Measurements from ENCODE around the gene C1QTNF12.
"Not testable (repeated sequence)": the region's sequence is repeated elsewhere in the genome, so short reads cannot be mapped to it uniquely, and the experiment has no call there.

The C1QTNF12 gene

GRCh38 chr1:1202831-1203560 is 43.5 kb downstream of the C1QTNF12 start:
- peaks cover 4% of the 10 kb centered on the region for H3K4me1 ChIP-seq (ENCODE audit: insufficient read depth, low read length)
- peaks cover 39% of the 10 kb centered on the region for H3K27me3 ChIP-seq (ENCODE audit: insufficient read depth, low read length)
- no peak overlapping the region for H2AFZ ChIP-seq (ENCODE audit: low read depth, low read length)
- no peaks in the 10 kb centered on the region for H3K36me3 ChIP-seq (ENCODE audit: insufficient read depth, low read length)
- H3K4me3 ChIP-seq (ENCODE audit: low read length): no peak overlapping the region
- no peaks in the 10 kb centered on the region for H3K9me3 ChIP-seq (ENCODE audit: low read length)

DNA sequence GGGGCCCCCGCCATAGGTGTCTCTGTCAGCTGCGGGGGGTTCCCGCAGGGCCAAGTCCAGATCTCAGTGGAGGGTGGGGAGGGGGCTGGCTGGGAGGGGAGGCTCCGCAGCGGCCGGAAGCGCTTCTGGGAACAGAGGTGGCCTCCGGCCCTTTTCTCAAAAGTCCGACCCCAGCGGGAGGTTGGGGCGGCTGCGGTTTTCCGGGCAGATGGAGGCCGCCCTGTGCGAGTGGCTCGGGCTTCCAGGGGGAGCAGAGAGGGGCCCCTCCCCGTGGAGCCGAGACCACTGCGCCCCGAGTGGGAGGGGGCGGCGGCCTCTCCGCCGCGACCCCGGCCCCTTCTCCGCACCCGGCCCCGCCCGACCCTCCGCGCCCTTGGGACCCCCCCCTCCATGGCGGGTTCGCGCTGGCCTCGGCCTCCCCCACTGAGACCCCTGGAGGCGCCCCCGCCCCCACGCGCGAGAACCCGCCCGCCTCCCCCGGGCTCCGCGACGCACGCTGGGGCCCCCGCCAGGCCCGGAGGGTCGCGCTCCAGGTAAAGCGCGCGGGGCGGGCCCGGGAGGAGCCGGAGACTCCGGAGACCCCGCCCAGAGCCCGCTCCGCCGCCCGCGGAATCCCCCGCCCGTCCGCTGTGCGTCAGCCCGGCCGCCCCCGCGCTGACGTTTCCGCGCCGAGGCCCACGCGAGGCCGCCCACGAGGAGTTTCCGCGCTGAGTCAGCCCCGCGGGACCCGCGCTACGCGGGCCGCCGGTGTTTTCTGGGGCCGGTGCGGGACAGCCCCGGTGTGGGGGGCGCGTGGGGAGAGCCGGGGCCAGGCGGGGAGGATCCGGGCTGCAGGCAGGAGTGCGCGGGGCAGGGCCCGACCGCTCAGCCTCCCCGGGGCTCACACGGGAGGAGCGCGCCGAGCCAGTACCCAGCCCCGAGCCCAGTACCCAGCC is 45.4 kb downstream of the C1QTNF12 start:
- H3K36me3 ChIP-seq (ENCODE audit: insufficient read depth, low read length): no peaks in the 10 kb centered on the region
- peaks cover 4% of the 10 kb centered on the region for H3K4me1 ChIP-seq (ENCODE audit: insufficient read depth, low read length)
- H3K4me3 ChIP-seq (ENCODE audit: low read length): peak overlapping the region; percentile 21
- peaks cover 35% of the 10 kb centered on the region for H3K27me3 ChIP-seq (ENCODE audit: insufficient read depth, low read length)
- no peaks in the 10 kb centered on the region for H3K9me3 ChIP-seq (ENCODE audit: low read length)
- H2AFZ ChIP-seq (ENCODE audit: low read depth, low read length): no peak overlapping the region

- H3K27me3 ChIP-seq (ENCODE audit: insufficient read depth, low read length): peaks cover 30% of the 10 kb centered on the region
- no peak overlapping the region for H2AFZ ChIP-seq (ENCODE audit: low read depth, low read length)
- peaks cover 4% of the 10 kb centered on the region for H3K4me1 ChIP-seq (ENCODE audit: insufficient read depth, low read length)
- H3K4me3 ChIP-seq (ENCODE audit: low read length): no peak overlapping the region
- H3K36me3 ChIP-seq (ENCODE audit: insufficient read depth, low read length): no peaks in the 10 kb centered on the region
- H3K9me3 ChIP-seq (ENCODE audit: low read length): no peaks in the 10 kb centered on the region
These were observed 46.3 kb downstream of the C1QTNF12 start for GRCh38 chr1:1199961-1200875.

DNA sequence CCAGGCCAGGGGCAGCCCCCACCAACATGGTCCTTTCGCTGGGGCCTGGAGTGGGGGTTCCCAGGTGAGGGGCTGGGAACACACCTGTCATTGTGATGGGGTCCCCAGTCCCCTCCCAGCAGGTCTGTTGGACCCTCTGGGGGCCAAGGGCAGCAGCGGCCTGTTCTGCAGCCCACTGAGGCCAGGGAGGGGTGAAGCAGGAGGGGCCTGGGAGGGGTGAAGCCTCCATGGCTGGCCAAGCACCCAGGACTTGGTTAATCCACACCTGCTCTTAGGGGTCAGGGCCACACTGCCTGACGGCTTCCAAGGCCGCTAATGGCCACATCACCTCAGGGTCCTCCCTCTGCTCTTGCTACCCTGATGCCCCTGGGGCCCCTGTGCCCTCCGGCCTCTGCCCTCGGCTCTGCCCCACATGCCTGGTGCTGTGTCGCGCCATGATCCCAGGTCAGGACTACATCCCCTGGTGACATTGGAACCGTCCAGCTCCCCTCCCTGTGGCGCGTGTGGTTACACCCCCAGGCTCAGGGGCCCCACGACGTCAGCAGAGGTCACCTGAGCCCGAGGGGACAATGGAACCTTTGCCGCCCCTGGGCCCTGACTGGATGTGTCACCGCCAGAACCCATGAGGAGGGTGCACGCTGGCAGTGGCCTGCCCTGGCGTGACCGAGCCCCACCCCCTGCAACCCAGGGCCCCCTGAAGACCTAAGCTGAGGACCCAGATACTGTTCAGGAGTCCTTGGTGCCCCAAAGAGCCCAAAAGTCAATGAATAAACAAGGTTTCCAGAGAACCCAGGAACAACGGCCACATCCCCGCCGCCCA is 47.2 kb downstream of the C1QTNF12 start:
- Histone ChIP-seq H3K4me3 (ENCODE audit: low read length) (no peak overlapping the region), H3K4me1 (ENCODE audit: insufficient read depth, low read length) (peaks cover 4% of the 10 kb centered on the region), H2AFZ (ENCODE audit: low read depth, low read length) (no peak overlapping the region), H3K9me3 (ENCODE audit: low read length) (no peaks in the 10 kb centered on the region), H3K27me3 (ENCODE audit: insufficient read depth, low read length) (peaks cover 22% of the 10 kb centered on the region), H3K36me3 (ENCODE audit: insufficient read depth, low read length) (no peaks in the 10 kb centered on the region)

GRCh38 chr1:1198423-1199140 is 47.9 kb downstream of the C1QTNF12 start:
- Histone ChIP-seq H3K27me3 (ENCODE audit: insufficient read depth, low read length) (peaks cover 17% of the 10 kb centered on the region), H3K9me3 (ENCODE audit: low read length) (no peaks in the 10 kb centered on the region), H3K4me3 (ENCODE audit: low read length) (no peak overlapping the region), H3K36me3 (ENCODE audit: insufficient read depth, low read length) (no peaks in the 10 kb centered on the region), H2AFZ (ENCODE audit: low read depth, low read length) (no peak overlapping the region), H3K4me1 (ENCODE audit: insufficient read depth, low read length) (peaks cover 4% of the 10 kb centered on the region)

DNA sequence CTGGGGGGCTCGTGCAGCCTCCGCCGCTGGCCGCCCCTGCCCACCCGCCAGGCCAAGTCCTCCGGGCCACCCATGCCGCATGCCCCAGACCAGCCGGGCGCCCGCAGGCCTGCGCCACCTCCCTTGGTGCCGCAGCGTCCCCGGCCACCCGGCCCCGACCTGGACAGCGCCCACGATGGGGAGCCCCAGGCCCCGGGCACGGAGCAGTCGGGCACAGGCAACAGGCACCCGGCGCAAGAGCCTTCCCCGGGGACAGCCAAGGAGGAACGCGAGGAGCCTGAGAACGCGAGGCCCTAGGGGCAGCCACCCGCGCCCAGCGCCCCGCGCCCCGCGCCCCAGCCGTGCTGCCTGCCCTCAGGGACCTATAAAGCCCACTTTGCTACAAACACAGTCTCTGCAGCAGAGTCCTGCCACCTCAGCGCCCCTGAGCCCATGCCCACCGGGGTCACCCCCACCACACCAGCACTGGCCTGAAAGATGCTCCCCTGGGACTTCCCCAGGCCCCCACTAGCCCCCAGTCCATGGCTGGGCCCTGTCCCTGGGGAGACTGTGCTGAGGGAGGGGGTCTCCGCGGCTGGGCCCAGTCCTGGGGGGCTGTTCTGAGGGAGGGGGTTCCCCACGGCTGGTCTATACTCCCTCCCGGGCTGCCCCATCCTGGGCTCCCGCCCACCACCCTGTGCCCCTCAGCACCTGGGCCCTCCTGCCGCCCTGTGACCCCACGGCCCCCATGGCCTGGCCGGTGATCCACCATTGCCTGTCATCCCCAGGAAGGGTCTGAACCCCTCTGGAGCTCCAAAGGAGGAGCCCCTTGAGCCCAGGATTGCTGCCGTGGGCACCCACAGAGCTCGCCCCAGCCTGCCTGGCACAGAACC is 48.7 kb downstream of the C1QTNF12 start:
- no peak overlapping the region for H3K4me3 ChIP-seq (ENCODE audit: low read length)
- H3K36me3 ChIP-seq (ENCODE audit: insufficient read depth, low read length): no peaks in the 10 kb centered on the region
- no peaks in the 10 kb centered on the region for H3K9me3 ChIP-seq (ENCODE audit: low read length)
- peaks cover 14% of the 10 kb centered on the region for H3K27me3 ChIP-seq (ENCODE audit: insufficient read depth, low read length)
- no peak overlapping the region for H2AFZ ChIP-seq (ENCODE audit: low read depth, low read length)
- peaks cover 4% of the 10 kb centered on the region for H3K4me1 ChIP-seq (ENCODE audit: insufficient read depth, low read length)

DNA sequence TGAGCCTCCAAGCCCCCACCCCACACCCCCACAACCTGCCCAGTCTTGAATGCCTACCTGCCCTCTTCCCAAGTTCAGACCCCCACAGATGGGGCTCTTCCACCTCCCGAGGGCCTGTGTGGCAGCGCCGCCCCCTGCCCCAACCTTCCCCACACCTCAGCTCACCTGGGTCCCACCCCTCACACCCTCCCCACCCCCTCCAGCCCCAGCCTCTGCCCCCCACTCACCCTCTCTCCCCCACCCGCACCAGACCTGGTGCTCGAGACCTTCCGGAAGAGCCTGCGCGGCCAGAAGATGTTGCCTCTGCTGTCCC is 49.4 kb downstream of the C1QTNF12 start:
- Histone ChIP-seq H3K4me3 (ENCODE audit: low read length) (no peak overlapping the region), H3K27me3 (ENCODE audit: insufficient read depth, low read length) (peaks cover 14% of the 10 kb centered on the region), H3K36me3 (ENCODE audit: insufficient read depth, low read length) (no peaks in the 10 kb centered on the region), H3K9me3 (ENCODE audit: low read length) (no peaks in the 10 kb centered on the region), H3K4me1 (ENCODE audit: insufficient read depth, low read length) (peaks cover 4% of the 10 kb centered on the region), H2AFZ (ENCODE audit: low read depth, low read length) (no peak overlapping the region)

DNA sequence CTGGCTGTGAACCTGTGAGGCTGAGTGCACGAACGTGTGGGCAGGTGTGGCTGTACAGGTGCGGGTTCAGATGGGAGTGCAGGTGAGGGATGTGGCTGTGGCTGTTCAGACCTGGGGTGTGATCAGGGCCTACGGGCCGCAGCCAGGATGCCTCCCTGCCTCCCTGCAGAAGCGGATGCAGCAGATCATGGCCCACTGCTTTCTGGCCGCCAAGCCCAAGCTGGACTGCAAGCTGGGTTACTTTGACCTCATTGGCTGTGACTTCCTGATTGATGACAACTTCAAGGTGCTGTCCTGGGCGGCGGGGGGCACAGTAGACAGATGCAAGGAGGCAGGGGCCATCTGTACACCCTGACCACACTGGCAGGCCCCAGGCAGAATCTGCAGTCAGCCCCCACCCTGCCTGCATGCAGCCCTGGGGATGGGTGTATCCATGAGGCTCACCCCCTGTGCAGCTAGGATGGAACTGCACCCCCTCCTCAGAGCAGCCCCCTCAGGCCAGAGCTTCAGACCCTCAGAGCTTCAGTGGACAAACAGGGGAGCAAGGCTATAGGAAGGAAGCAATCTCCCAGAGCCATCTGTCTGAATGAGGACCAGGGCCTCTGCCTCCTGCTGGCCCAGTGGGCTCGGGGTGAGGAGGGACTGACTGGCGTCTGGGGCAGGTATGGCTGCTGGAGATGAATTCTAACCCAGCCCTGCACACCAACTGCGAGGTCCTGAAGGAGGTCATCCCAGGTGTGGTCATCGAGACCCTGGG is 49.9 kb downstream of the C1QTNF12 start:
- Histone ChIP-seq H2AFZ (ENCODE audit: low read depth, low read length) (no peak overlapping the region), H3K4me1 (ENCODE audit: insufficient read depth, low read length) (peaks cover 4% of the 10 kb centered on the region), H3K27me3 (ENCODE audit: insufficient read depth, low read length) (peaks cover 14% of the 10 kb centered on the region), H3K36me3 (ENCODE audit: insufficient read depth, low read length) (no peaks in the 10 kb centered on the region), H3K9me3 (ENCODE audit: low read length) (no peaks in the 10 kb centered on the region), H3K4me3 (ENCODE audit: low read length) (no peak overlapping the region)

GRCh38 chr1:1195726-1196125 is 50.8 kb downstream of the C1QTNF12 start:
- H3K4me1 ChIP-seq (ENCODE audit: insufficient read depth, low read length): not testable (repeated sequence)

DNA sequence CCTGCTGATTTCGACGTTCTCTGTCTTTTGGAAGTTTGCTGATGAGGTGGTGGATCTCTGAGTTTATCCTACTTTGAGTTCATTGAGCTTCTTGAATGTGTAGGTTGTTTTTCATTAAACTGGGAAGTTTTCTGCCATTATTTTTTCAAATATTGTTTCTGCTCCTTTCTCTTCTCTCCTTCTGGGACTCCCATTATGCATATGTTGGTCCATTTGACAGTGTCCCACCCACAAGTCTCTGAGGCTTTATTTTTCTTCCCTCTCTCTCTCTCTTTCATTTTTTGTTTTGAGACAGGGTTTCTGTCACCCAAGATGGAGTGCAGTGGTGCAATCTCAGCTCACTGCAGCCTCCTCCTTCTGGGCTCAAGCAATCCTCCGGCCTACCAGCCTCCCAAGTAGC is 51.8 kb downstream of the C1QTNF12 start:
- Histone ChIP-seq H3K4me3 (ENCODE audit: low read length) (no peak overlapping the region), H3K27me3 (ENCODE audit: insufficient read depth, low read length) (peaks cover 6% of the 10 kb centered on the region), H3K36me3 (ENCODE audit: insufficient read depth, low read length) (no peaks in the 10 kb centered on the region), H3K4me1 (ENCODE audit: insufficient read depth, low read length) (no peaks in the 10 kb centered on the region), H2AFZ (ENCODE audit: low read depth, low read length) (no peak overlapping the region), H3K9me3 (ENCODE audit: low read length) (no peaks in the 10 kb centered on the region)

More at GRCh38 chr1:1195726-1196125, 50.8 kb downstream of the C1QTNF12 start:
- H3K4me3 ChIP-seq (ENCODE audit: low read length); H3K9me3 ChIP-seq (ENCODE audit: low read length); H2AFZ ChIP-seq (ENCODE audit: low read depth, low read length); H3K36me3 ChIP-seq (ENCODE audit: insufficient read depth, low read length): not testable (repeated sequence)
- peaks cover 14% of the 10 kb centered on the region for H3K27me3 ChIP-seq (ENCODE audit: insufficient read depth, low read length)

Data from neuron (in vitro differentiated cells).